Prostate gland (tissue), 2 donors: ENCODE measurements around the gene POLR2F. TPM values are rescaled to one million over a fixed set of nuclear protein-coding genes. Genes with fewer than 3 reads are reported as not detected.

ENCODE experiments used
- DNase-seq: peaks from one replicate; pipeline ENCODE4 v3.0.0-alpha.2; 2019; ENCODE audit warnings: low spot score
- H3K27ac ChIP-seq, 2 donors: fragments of 200-600 bp; sonication (generic); 2 replicates each; pipeline ENCODE4 v1.5.1; 2017 to 2019
- H3K27me3 ChIP-seq: fragments of 200-600 bp; sonication (generic); replicated peaks from 2 replicates; pipeline ENCODE4 v1.5.1; 2019; ENCODE audit not compliant: insufficient read depth
- H3K36me3 ChIP-seq, 2 donors: fragments of 200-600 bp; sonication (generic); 1 replicate in 1 of 2; 2 replicates in 1 of 2; pipeline versions ENCODE4 v1.5.1 to v1.8.1; 2017 to 2019
- H3K4me1 ChIP-seq: fragments of 200-600 bp; sonication (generic); replicated peaks from 2 replicates; pipeline ENCODE4 v1.5.1; 2019
- H3K4me3 ChIP-seq, 2 donors: fragments of 200-600 bp; sonication (generic); 2 replicates each; pipeline ENCODE4 v1.5.1; 2017 to 2019
- H3K9me3 ChIP-seq: fragments of 200-600 bp; sonication (generic); 2 replicates; pipeline ENCODE4 v1.5.1; 2017
- POLR2A ChIP-seq: fragments of 450-650 bp; IDR thresholded peaks from one replicate; pipeline ENCODE4 v1.6.1; 2016; ENCODE audit warnings: antibody characterized with exemption, mild to moderate bottlenecking
- POLR2AphosphoS5 ChIP-seq: sonication (generic); formaldehyde crosslinking; IDR thresholded peaks from one replicate; pipeline ENCODE4 v1.6.1; 2017; ENCODE audit warnings: antibody characterized with exemption
- WGBS: methylation state at CpG from one replicate; pipeline ENCODE4 v1.1.5; 2018; 5-methylcytosine and 5-hydroxymethylcytosine counted together
- intact Hi-C: fragments of 100-400 bp; cut with DNase I; formaldehyde crosslinking; loops from one replicate; pipeline ENCODE4 v1.14.2; 2022
- total RNA-seq, 2 donors: library from RNA; depleted of rRNA; stranded (reverse); fragments of >200 nt; gene quantifications; one replicate each; pipeline ENCODE4 v1.1.0, GENCODE V29; 2016
- TF ChIP-seq, protein P1 (sequence below), 4 experiments: fragments of 200-600 bp in 2 of 4; fragments of 450-650 bp in 2 of 4; sonication (generic) in 2 of 4; IDR thresholded peaks; 1 replicate in 3 of 4; 2 replicates in 1 of 4; pipeline ENCODE4 v1.5.1; 2016 to 2019; ENCODE audit warnings: antibody characterized with exemption in 4 of 4, mild to moderate bottlenecking in 2 of 4, moderate library complexity in 2 of 4

POLR2F gene
- total RNA-seq, 2 donors from 2014 or later: 63.1 to 157 TPM

- no peak for DNase-seq
These were observed 45.7 kb downstream of the POLR2F start for GRCh38 chr22:37999236-37999635.

GRCh38 chr22:37999640-38000272 lies 46.3 kb downstream of the POLR2F start:
- H3K4me1 ChIP-seq: no peaks in the 10 kb centered on the region
- no peaks in the 10 kb centered on the region for H3K36me3 ChIP-seq
- no peak overlapping the region for H3K27ac ChIP-seq
- intact Hi-C loops: no loop called here
- WGBS: 30% methylated on average over 16 of the region's 16 CpGs
- TF ChIP-seq POLR2AphosphoS5 (peak; percentile 66), POLR2A (no peak)
- TF ChIP-seq, protein P1, sequence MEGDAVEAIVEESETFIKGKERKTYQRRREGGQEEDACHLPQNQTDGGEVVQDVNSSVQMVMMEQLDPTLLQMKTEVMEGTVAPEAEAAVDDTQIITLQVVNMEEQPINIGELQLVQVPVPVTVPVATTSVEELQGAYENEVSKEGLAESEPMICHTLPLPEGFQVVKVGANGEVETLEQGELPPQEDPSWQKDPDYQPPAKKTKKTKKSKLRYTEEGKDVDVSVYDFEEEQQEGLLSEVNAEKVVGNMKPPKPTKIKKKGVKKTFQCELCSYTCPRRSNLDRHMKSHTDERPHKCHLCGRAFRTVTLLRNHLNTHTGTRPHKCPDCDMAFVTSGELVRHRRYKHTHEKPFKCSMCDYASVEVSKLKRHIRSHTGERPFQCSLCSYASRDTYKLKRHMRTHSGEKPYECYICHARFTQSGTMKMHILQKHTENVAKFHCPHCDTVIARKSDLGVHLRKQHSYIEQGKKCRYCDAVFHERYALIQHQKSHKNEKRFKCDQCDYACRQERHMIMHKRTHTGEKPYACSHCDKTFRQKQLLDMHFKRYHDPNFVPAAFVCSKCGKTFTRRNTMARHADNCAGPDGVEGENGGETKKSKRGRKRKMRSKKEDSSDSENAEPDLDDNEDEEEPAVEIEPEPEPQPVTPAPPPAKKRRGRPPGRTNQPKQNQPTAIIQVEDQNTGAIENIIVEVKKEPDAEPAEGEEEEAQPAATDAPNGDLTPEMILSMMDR (IDR thresholded peaks at IDR 0.05): no peak
- DNase-seq: peak; percentile 46
- no peaks in the 10 kb centered on the region for H3K9me3 ChIP-seq
- H3K4me3 ChIP-seq: no peak overlapping the region
- no peaks in the 10 kb centered on the region for H3K27me3 ChIP-seq

More at GRCh38 chr22:37999236-37999635, 45.7 kb downstream of the POLR2F start:
- intact Hi-C loops: no loop called here
- H3K27ac ChIP-seq: no peak overlapping the region
- no peaks in the 10 kb centered on the region for H3K36me3 ChIP-seq
- no peak overlapping the region for H3K4me3 ChIP-seq
- H3K9me3 ChIP-seq: no peaks in the 10 kb centered on the region
- H3K27me3 ChIP-seq: no peaks in the 10 kb centered on the region
- TF ChIP-seq, protein P1 (IDR thresholded peaks at IDR 0.05): no peak
- TF ChIP-seq POLR2AphosphoS5 (no peak), POLR2A (no peak)
- H3K4me1 ChIP-seq: no peaks in the 10 kb centered on the region
- WGBS: 73% methylated on average over 10 of the region's 10 CpGs

GRCh38 chr22:38005943-38006342 lies 52.4 kb downstream of the POLR2F start:
- no peak for DNase-seq
- TF ChIP-seq, protein P1 (IDR thresholded peaks at IDR 0.05): no peak
- TF ChIP-seq POLR2AphosphoS5 (no peak), POLR2A (no peak)
- Histone ChIP-seq H3K27ac (no peak overlapping the region), H3K9me3 (no peaks in the 10 kb centered on the region), H3K36me3 (no peaks in the 10 kb centered on the region), H3K27me3 (no peaks in the 10 kb centered on the region), H3K4me3 (no peak overlapping the region), H3K4me1 (no peaks in the 10 kb centered on the region)
- 95% methylated on average over 6 of the region's 6 CpGs for WGBS
- intact Hi-C loops: no loop called here

DNA sequence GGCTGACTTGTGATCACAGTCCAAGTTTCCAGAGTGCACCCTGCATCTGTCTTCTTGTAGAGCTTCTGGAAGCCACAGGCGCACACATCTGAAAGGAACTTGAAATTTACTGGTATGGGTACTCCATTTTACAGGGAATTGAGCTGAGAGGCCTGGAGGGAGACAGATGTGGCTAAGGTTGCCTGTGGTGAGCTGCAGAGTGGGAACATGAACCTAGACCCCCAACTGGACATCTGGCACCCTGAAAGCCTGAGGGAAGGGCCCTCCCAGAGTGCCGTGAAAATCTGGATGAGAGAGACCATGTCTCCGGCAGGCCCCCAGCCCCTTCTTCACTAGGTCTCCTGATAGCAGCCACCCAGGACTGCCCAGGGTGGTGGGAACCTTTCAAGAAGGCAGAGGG lies 53.4 kb downstream of the POLR2F start:
- Histone ChIP-seq H3K9me3 (no peaks in the 10 kb centered on the region), H3K36me3 (no peaks in the 10 kb centered on the region), H3K27ac (no peak overlapping the region), H3K4me1 (no peaks in the 10 kb centered on the region), H3K27me3 (no peaks in the 10 kb centered on the region), H3K4me3 (no peak overlapping the region)
- WGBS: 92% methylated on average over 3 of the region's 3 CpGs
- intact Hi-C loops: no loop called here
- no peak for DNase-seq
- TF ChIP-seq, protein P1 (IDR thresholded peaks at IDR 0.05): no peak
- TF ChIP-seq POLR2AphosphoS5: no peak
- no peak for TF ChIP-seq POLR2A

- 87% methylated on average over 13 of the region's 13 CpGs for WGBS
- no peaks in the 10 kb centered on the region for H3K36me3 ChIP-seq
- no peak overlapping the region for H3K4me3 ChIP-seq
- intact Hi-C loops: no loop called here
- H3K27ac ChIP-seq: no peak overlapping the region
- DNase-seq: no peak
- H3K9me3 ChIP-seq: no peaks in the 10 kb centered on the region
- no peaks in the 10 kb centered on the region for H3K27me3 ChIP-seq
- no peak for TF ChIP-seq POLR2A
- TF ChIP-seq, protein P1 (IDR thresholded peaks at IDR 0.05): no peak
- TF ChIP-seq POLR2AphosphoS5: no peak
- no peaks in the 10 kb centered on the region for H3K4me1 ChIP-seq
These were observed 53.9 kb downstream of the POLR2F start for GRCh38 chr22:38007330-38007902.
